ENCODE measurements around the gene CCS. TPM values are rescaled to one million over a fixed set of nuclear protein-coding genes. Genes with fewer than 3 reads are reported as not detected.
"Not testable (repeated sequence)": the region's sequence is repeated elsewhere in the genome, so short reads cannot be mapped to it uniquely, and the experiment has no call there.

CCS gene
- polyA plus RNA-seq, 3 donors = 37.6 to 41.9 (median 39.5) TPM

DNA sequence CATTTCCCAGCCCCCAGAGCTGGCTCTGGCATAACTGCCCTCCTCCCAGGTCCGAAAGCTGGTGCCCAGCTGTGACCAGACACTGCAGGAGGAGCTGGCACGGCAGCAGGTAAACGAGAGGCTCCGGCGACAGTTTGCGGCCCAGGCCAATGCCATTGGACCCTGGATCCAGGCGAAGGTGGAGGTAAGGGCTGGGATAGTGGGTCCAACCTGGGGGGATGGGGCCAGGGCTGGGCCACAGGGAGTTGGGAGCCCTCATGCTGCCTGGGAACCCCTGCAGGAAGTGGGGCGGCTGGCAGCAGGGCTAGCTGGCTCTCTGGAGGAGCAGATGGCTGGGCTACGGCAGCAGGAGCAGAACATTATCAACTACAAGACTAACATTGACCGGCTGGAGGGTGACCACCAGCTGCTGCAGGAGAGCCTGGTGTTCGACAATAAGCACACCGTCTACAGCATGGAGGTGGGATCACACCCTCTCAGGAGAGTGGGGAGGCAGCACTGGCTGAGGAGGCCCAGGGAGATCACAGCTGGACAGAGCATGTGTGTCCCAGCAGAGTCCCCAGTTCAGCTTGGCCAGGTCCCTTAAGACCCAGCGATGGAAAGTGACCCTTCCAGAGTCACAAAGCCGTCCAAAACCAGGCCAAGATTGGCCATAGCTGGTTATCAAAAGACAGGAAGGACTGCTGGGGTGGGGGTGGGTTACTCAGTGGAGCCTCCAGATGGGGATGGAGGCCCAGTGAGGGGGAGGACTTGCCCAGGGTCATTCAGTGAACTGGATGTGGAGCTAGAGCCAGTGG is 31.6 kb upstream of the CCS start:
- no peak for DNase-seq (ENCODE audit: low read depth in 3 of 3, low spot score in 2 of 3)

DNA sequence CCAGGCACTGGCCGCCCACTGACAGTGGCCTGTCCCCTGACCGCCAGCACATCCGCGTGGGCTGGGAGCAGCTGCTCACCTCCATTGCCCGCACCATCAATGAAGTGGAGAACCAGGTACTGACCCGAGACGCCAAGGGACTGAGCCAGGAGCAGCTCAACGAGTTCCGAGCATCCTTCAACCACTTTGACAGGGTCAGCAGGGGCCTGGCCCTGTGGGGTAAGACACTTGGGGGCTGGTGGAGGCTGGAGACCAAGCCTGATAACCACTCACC is 31.1 kb upstream of the CCS start:
- DNase-seq (ENCODE audit: low read depth in 3 of 3, low spot score in 2 of 3) = no peak

DNA sequence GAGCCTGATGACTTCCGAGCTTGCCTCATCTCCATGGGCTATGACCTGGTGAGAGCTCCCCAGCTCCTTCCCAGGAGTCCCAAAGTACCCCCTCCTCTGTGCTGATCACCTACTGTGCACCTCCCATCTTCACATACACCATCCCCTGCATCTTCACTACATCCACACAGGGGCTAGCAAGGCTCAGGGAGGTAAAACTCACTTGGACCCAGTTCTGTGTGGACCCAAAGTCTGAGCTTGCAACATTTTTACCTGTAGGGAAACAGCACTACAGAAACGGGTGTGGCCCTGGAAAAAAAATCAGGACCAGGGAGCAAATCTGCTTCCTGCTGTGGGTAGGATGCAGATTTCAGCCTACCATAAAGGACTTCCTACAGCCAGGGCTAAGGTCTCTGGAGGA is 30.7 kb upstream of the CCS start:
- no peak for DNase-seq (ENCODE audit: low read depth in 3 of 3, low spot score in 2 of 3)

DNA sequence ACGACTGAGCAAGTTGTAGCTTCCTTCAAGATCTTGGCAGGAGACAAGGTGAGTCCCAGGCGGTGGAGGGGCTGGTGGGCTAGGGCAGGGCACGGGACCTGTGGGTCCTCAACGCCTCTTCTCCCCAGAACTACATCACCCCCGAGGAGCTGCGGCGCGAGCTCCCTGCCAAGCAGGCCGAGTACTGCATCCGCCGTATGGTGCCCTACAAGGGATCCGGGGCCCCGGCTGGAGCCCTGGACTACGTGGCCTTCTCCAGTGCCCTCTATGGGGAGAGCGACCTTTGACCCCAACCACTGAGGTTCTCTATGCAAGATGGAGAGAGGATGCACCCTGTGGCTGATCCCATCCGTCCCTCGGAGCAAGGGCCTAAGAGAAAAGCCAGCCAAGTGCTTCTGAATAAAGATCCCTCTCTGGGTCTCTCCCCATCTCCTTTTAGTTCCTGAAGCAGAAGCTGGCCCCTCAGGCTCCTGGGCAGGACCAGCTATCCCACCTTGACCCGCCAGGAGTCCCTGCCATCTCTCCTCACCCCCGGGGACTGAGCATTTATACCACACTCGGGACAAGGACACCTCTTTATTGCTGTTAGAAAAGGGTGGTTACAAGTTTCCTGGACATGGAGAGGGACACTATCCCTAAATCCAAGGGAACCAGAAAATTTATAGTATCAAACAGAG is 29.9 kb upstream of the CCS start:
- no peak for DNase-seq (ENCODE audit: low read depth in 3 of 3, low spot score in 2 of 3)

DNA sequence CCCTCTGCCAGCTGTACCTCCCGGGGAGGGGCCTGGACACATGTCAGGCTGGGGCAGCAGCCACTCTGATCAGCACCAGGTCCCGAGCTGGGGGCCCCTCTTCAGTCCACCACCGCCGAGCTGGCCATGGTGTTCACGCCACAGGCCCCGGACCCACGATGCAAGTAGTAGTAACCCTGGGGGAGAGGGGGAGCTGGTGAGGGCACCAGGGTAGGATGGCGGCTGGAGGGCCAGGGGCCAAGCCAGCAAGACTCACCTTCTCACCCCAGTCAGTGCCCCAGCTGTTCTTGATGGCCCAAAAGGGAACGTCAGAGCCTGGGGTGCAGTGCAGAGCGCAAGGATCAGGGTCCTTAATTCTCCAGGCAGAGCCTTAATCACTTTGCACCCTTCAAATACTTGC is 29.2 kb upstream of the CCS start:
- DNase-seq (ENCODE audit: low read depth in 3 of 3, low spot score in 2 of 3) = no peak

DNA sequence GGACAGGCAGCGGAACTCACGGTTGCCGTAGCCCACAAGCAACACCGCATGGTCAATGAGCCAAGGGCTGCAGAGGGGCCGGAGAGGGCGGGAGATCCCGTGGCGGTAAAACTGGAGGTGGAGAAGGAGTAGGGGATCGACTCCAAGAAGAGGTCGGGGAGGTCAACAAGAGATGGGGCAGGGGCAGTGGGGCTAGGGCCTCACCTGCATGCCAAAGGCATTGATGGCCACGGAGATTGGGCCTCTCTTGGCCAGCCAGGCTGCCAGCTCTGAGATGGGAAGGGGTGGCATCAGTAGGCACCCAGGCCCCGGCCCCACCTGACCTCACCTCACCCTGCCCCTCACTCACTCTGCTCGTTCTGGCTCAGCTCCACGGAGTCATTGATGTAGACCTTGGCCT is 28.4 kb upstream of the CCS start:
- DNase-seq (ENCODE audit: low read depth in 3 of 3, low spot score in 2 of 3) = no peak

DNA sequence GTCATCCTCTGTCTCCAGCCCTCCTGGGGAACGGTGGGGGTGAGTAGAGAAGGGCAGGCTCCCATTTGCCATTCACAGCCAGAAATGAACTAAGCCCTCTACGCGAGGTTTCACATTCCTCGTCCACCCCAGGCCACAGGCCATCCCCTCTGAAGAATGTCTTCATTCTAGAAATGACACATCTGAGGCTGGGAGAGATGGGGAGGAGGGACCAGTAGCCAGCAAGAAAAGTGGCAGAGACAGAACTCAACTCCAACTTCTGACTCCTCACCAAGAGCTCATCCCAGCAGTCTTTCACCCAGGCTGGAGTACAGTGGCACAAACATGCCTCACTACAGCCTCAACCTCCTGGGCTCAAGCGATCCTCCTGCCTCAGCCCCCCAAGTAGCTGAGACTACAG is 28.0 kb upstream of the CCS start:
- no peak for DNase-seq (ENCODE audit: low read depth in 3 of 3, low spot score in 2 of 3)

DNA sequence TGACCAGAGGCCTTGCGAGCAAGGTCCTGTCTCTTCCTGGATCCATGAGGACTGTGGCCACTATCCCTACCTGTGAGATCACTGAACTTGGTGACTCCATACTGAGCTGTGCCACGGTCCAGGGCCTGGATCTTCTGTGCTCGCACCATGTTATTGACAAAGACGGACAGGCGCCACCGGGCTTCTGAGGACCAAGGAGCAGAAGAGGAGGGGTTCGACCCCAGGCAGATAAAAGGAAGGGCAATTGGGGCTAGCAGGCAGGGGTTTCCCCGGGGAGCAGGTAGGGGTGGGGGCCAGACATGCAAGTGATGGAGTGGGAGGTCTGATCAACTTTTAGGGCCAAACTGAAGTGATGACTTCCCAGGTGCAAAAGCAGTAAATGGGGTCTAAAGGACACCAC is 26.8 kb upstream of the CCS start:
- no peak for DNase-seq (ENCODE audit: low read depth in 3 of 3, low spot score in 2 of 3)

DNA sequence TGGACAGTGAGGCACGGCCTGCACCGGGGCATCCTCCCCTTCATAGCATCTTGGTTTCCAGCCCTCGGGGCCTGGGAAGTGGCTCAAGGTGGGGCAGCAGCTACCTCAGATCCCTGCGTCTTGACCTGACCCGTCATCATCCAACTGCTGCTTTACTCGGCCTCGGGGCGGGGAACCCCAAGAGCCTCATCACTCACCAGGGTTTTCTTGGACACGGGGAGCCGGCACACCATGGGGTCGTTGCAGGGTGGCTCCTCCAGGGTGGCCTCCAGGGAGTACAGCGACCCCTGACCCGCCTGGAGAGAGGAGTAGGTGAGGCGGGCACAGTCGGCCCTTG is 25.2 kb upstream of the CCS start:
- DNase-seq (ENCODE audit: low read depth in 3 of 3, low spot score in 2 of 3) = no peak

DNA sequence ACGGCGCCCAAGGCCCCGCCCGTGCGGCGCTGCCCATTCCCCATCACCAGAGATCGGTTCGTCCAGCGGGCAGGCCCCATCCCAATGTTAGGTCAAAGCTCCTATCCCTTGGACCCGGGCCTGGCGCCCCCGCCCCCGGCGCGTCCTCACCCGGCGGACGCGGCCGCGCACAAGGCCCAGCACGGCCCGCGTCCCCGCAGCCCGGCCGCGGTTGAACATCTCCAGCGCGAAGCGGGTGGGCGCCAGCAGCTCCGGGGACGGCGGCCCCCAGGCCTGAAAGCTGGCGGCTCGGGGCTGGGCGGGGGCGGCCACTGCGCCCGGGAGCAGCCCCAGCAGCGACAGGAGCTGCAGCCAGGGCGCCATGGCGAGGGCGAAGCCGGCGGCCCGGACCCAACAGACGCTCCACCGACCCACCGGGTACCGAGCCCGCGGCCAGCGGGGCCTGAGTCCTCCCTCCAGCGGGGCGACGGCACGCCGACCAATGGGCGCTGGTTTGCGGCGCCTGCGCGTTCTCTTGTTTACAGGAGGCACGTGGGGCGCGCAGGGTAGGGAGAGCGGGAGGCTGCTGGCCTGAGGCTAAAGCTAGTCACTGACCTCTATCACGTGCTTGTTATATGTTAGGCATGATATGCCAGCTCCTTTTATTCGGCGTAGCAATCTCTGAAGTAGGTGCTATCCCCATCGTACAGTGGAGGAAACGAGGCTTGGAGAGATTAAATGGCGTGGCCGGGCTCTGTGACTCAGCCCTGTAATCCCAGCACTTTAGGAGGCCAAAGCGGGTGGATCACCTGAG is 24.7 kb upstream of the CCS start, which contains the start of gene CTSF:
CTSF (minus strand) TSS at position 483 of the 793 bp plus-strand sequence; CDS start at position 363, 120 bp downstream.
- no peak for DNase-seq (ENCODE audit: low read depth in 3 of 3, low spot score in 2 of 3)

DNA sequence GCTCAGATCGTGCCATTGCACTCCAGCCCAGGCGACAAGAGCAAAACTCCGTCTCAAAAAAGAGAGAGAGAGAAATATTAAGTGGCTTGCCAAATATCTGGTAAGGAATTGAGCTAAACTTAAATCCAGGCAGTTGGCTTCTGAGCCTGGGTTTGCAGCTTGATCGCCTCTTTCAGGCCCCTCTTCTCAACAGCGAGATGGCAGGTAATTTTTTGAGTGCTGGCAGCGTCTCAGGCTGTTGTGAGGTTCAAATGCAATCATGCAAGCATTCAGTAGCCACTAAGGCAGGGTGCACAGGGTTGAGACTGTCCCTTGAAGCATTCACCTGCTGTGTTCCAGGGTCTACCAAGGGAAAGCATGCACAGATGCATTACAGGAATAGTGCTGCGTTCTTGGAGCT is 23.9 kb upstream of the CCS start:
- no peak for DNase-seq (ENCODE audit: low read depth in 3 of 3, low spot score in 2 of 3)

DNA sequence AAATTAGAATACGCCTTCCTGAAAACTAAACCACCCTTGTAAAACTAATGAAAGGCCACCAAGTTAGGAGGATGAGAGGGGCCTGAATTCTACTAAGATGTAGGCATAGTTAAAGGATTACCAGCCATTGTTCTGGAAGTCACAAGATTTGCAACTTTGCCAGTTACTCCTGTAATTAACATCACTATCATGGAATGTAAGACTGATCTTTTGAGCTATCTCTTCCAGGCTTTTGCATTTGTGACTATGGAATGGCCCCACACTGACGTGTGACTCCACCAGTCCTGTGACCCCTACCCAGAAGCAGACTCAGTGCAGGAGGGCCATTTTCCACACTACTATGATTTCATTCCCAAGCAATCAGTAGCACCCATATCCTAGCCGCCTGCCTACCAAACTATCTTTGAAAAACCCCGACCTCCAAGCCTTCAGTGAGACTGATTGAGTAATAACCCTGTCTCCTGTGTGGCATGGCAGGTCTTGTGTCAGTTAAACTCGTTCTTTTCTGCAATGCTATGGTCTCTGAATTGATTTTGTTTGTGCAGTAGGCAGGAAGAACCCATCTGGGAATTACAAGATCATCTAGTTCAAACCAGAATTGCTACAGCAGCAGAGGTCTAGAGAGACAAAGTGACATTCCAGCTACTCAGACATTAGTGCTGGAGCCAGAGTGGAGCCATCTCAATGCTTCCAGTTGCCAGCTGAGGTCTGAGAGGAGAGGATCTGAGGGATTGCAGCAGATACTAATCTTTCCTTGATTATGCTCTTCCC is 22.7 kb upstream of the CCS start:
- DNase-seq (ENCODE audit: low read depth in 3 of 3, low spot score in 2 of 3) = no peak

DNA sequence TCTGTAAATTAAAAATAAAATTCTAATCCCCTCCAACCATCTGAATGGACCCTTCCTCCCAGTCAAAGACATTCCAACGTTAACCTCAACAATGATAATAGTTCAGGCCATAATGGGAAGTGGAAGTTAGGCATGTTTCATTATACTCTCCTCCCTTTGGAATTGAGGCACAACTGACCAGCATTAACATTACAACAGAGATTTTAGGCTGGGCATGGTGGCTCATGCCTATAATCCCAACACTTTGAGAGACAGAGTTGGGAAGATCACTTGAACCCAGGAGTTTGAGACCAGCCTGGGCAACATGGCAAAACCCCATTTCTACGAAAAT is 22.2 kb upstream of the CCS start:
- no peak for DNase-seq (ENCODE audit: low read depth in 3 of 3, low spot score in 2 of 3)

DNA sequence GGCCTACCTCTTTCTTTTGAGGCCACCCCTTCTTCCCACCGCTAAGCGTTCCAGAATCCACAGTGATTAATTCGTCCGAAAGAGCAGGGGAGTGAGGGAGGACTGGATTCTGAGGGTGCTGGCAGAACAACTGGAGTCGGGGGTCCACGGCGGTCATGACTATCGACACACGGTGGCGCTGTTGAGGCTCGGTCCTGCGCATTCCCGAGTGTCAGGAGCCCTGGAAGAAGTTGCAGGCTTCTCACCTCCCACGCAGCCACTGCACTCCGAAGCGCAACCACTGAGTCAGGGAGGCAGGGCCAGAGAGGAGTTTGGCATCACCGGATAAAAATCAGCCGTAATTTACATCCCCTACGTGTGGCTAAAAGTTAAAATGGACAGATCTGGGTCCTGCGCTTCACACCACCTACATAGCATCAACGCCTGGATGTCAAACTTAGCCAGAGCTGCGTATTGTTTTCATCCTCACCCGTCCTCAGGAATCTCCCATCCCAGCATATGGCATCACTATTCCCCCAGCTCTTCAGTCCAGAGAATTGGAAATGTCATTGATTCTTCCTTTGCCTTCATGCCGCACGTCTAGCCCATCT is 13.9 kb upstream of the CCS start:
- DNase-seq (ENCODE audit: low read depth in 3 of 3, low spot score in 2 of 3) = peak in 2 of 3 donors; percentile 44 to 57

DNA sequence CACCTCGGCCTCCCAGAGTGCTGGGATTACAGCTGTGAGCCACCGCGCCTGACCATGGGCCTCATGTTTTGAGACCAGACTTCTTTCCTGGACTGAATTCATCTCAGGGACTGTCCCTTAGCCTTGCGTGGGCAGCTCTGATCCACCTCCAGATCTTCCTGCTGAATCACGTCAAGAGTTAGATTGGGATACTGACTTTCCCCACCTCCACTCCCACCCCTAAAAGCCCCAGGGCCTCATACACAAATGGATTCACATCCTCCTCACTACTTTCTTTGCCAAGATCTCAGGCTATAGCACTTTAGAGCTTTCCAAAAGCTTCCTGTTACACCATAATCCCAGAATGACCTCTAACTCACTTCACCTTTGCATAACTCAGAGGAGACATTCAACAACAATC is 12.2 kb upstream of the CCS start:
- DNase-seq (ENCODE audit: low read depth in 3 of 3, low spot score in 2 of 3) = no peak

DNA sequence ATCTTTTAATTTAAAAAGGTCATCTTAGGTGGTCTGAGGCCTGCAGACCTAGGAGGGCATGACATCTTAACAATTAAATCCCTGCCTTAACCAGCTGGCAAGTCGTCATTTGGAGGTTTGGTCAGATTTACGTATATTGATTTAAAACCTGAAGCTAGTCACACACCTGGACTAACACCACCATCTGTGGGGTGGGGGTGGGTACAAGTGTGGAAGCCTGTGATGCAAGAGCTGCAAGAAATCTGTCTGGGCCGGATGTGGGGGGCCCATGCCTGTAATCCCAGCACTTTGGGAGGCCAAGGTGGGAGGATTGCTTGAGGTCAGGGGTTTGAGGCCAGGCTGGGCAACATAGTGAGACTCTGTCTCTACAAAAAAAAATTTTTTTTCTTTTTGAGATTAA is 11.7 kb upstream of the CCS start:
- no peak for DNase-seq (ENCODE audit: low read depth in 3 of 3, low spot score in 2 of 3)

DNA sequence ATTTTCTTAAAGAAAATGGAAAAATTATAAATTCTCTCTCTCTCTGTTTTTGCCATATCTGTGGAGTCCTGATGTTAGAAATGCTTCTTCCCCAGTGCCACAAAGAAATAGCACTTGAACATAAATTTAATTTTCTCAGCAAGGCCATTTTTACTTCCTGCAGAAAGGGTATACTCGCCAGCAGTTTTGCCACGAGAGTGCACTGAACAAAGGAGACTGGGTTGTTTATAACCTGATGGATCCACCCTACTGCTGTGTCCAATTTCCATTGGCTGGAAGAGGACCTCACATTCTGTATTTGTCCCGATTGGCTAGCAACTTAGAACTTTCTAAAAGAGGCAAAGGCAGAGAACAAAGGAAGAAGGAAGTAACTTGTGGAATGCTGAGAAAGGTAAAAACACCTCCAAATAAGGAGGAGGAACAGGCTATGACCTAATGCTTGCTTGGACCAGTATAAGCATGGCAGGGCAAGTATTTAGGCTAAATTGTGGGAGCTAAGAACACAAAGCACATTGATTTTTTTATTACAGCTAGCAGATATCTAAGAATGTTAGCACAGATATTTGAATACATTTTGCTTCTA is 10.3 kb upstream of the CCS start:
- not testable (repeated sequence) for DNase-seq (ENCODE audit: low read depth in 3 of 3, low spot score in 2 of 3)

DNA sequence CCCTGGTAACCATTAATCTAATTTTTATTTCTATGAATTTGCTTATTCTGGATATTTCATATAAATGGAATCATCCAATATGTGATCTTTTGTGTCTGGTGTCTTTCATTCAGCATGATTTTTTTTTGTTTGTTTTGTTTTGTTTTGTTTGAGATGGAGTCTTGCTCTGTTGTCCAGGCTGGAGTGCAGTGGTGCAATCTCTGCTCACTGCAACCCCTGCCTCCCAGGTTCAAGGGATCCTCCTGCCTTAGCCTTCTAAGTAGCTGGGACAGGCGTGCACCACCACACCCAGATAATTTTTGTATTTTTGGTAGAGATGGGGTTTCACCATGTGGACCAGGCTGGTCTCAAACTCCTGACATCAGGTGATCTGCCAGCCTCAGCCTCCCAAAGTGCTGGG is 7.5 kb upstream of the CCS start:
- DNase-seq (ENCODE audit: low read depth in 3 of 3, low spot score in 2 of 3) = not testable (repeated sequence)

DNA sequence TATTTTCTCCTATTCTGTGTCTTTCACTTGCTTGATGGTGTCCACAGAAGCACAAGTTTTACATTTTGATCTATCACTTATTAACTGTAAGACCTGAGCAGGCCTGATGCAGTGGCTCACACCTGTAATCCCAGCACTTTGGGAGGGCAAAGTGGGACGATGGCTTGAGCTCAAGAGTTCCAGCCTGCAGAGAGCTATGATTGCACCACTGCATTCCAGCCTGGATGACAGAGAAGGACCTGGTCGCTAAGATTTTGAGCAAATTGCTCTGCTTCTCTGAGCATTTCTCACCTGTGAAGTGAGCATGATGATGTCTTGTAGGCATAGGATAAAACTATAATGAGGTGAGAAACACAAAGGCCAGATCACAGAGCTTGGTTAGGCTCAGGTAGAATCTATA is 6.8 kb upstream of the CCS start:
- no peak for DNase-seq (ENCODE audit: low read depth in 3 of 3, low spot score in 2 of 3)

DNA sequence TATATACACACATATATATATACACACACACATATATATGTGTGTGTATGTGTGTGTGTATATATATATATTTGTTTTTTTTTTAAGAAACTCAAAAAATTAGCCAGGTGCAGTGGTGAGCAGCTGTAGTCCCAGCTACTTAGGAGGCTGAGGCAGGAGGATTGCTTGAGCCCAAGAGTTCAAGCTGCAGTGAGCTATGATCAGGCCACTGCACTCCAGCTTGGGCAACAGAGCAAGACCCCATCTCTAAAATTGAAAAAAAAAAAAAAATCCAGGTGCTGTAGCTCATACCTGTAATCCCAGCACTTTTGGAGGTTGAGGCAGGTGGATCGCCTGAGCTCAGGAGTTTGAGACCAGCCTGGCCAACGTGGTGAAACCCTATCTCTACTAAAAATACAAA is 3.7 kb upstream of the CCS start:
- DNase-seq (ENCODE audit: low read depth in 3 of 3, low spot score in 2 of 3) = not testable (repeated sequence)
